NCI-H2107 (cell line): Measurements from ENCODE around the gene TRDN.

ENCODE experiments used
- DNase-seq: peaks from one replicate; lab custom pipeline; 2025; lab: John Stamatoyannopoulos, UW

The TRDN gene

GRCh38 chr6:123636782-123637181, at the start of gene TRDN:
Gene TRDN, minus strand, starts transcription at chr6:123636950. Its CDS starts 175 bp downstream, at chr6:123636775.
- DNase-seq = no peak

GRCh38 chr6:123681957-123682462, 45.3 kb upstream of the TRDN start:
- DNase-seq = no peak

GRCh38 chr6:123677897-123678296, 41.1 kb upstream of the TRDN start:
- no peak for DNase-seq

- no peak for DNase-seq
These were observed 40.0 kb upstream of the TRDN start for GRCh38 chr6:123676793-123677192.

- DNase-seq = no peak
These were observed 32.3 kb upstream of the TRDN start for GRCh38 chr6:123668965-123669591.

GRCh38 chr6:123668063-123668462, 31.3 kb upstream of the TRDN start:
- no peak for DNase-seq

- no peak for DNase-seq
These were observed 26.7 kb upstream of the TRDN start for GRCh38 chr6:123663436-123663835.

GRCh38 chr6:123662757-123663156, 26.0 kb upstream of the TRDN start:
- no peak for DNase-seq

GRCh38 chr6:123661105-123661891, 24.5 kb upstream of the TRDN start:
- DNase-seq = no peak

- DNase-seq = no peak
These were observed 23.4 kb upstream of the TRDN start for GRCh38 chr6:123659960-123660748.

GRCh38 chr6:123658848-123659247, 22.1 kb upstream of the TRDN start:
- DNase-seq = peak; percentile 10

GRCh38 chr6:123655521-123656306, 19.0 kb upstream of the TRDN start:
- no peak for DNase-seq

GRCh38 chr6:123648723-123649122, 12.0 kb upstream of the TRDN start:
- no peak for DNase-seq

- no peak for DNase-seq
These were observed 11.3 kb upstream of the TRDN start for GRCh38 chr6:123648020-123648580.

GRCh38 chr6:123641497-123641896, 4.7 kb upstream of the TRDN start:
- DNase-seq = no peak

- DNase-seq = no peak
These were observed 3.9 kb upstream of the TRDN start for GRCh38 chr6:123640567-123641187.

GRCh38 chr6:123638865-123639264, 2.1 kb upstream of the TRDN start:
- no peak for DNase-seq

GRCh38 chr6:123636282-123636681, 468 bp downstream of the TRDN start:
- no peak for DNase-seq

- no peak for DNase-seq
These were observed 1.2 kb downstream of the TRDN start for GRCh38 chr6:123635567-123635966.

- DNase-seq = no peak
These were observed 1.6 kb downstream of the TRDN start for GRCh38 chr6:123635144-123635543.

- no peak for DNase-seq
These were observed 4.1 kb downstream of the TRDN start for GRCh38 chr6:123632641-123633040.
